ENCODE measurements around the gene KIFC1. TPM values are rescaled to one million over a fixed set of nuclear protein-coding genes. Genes with fewer than 3 reads are reported as not detected.
A peak's percentile ranks its signal among the peaks of the same experiment; 100 is the strongest.
"Not testable (repeated sequence)": the region's sequence is repeated elsewhere in the genome, so short reads cannot be mapped to it uniquely, and the experiment has no call there.

Gene KIFC1
- polyA plus RNA-seq, result under 1 TPM; 0.55 to 0.56 (median 0.56) TPM

- 0 to 1% (median 1%) methylated on average over 63 to 67 of the region's 67 CpGs for WGBS, 3 donors
- peak within 1 kb of the TSS; percentile 38 for H3K27ac ChIP-seq (ENCODE audit: low read depth, low read length)
These were observed at the start of gene KIFC1 for GRCh38 chr6:33391278-33391921. Gene KIFC1, plus strand, starts transcription at chr6:33391823. Its CDS starts 163 bp downstream, at chr6:33391986.

GRCh38 chr6:33343606-33343952 is 48.0 kb upstream of the KIFC1 start:
- not testable (repeated sequence) for H3K27ac ChIP-seq (ENCODE audit: low read depth, low read length)
- 88 to 91% (median 90%) methylated on average over 7 of the region's 7 CpGs for WGBS, 3 donors

- 56 to 71% (median 62%) methylated on average over 6 of the region's 6 CpGs for WGBS, 3 donors
- H3K27ac ChIP-seq (ENCODE audit: low read depth, low read length), result no peak overlapping the region
These were observed 47.5 kb upstream of the KIFC1 start for GRCh38 chr6:33343953-33344611.

GRCh38 chr6:33344701-33345697 is 46.6 kb upstream of the KIFC1 start:
- WGBS, 3 donors, result 14 to 23% (median 15%) methylated on average over 22 of the region's 22 CpGs

GRCh38 chr6:33346972-33347371 is 44.7 kb upstream of the KIFC1 start:
- 74 to 80% (median 77%) methylated on average over 5 of the region's 5 CpGs for WGBS, 3 donors
- H3K27ac ChIP-seq (ENCODE audit: low read depth, low read length), result not testable (repeated sequence)

More at GRCh38 chr6:33344701-33345697, 46.6 kb upstream of the KIFC1 start:
- no peak overlapping the region for H3K27ac ChIP-seq (ENCODE audit: low read depth, low read length)

GRCh38 chr6:33347816-33348215 is 43.8 kb upstream of the KIFC1 start:
- H3K27ac ChIP-seq (ENCODE audit: low read depth, low read length), result no peak overlapping the region
- 78 to 88% (median 80%) methylated on average over 5 of the region's 5 CpGs for WGBS, 3 donors

GRCh38 chr6:33355860-33356259 is 35.8 kb upstream of the KIFC1 start:
- 78 to 89% (median 85%) methylated on average over 6 of the region's 6 CpGs for WGBS, 3 donors
- not testable (repeated sequence) for H3K27ac ChIP-seq (ENCODE audit: low read depth, low read length)

GRCh38 chr6:33356295-33356694 is 35.3 kb upstream of the KIFC1 start:
- 62 to 92% (median 75%) methylated on average over 3 of the region's 3 CpGs for WGBS, 3 donors
- no peak overlapping the region for H3K27ac ChIP-seq (ENCODE audit: low read depth, low read length)

GRCh38 chr6:33357160-33357871 is 34.3 kb upstream of the KIFC1 start:
- H3K27ac ChIP-seq (ENCODE audit: low read depth, low read length), result not testable (repeated sequence)
- 57 to 75% (median 73%) methylated on average over 13 of the region's 13 CpGs for WGBS, 3 donors

GRCh38 chr6:33359331-33359730 is 32.3 kb upstream of the KIFC1 start:
- H3K27ac ChIP-seq (ENCODE audit: low read depth, low read length), result no peak overlapping the region

- WGBS, 3 donors, result 86 to 88% (median 86%) methylated on average over 12 of the region's 12 CpGs
- not testable (repeated sequence) for H3K27ac ChIP-seq (ENCODE audit: low read depth, low read length)
These were observed 28.1 kb upstream of the KIFC1 start for GRCh38 chr6:33363486-33363885.

- WGBS, 3 donors, result 23 to 37% (median 31%) methylated on average over 7 of the region's 8 CpGs
- H3K27ac ChIP-seq (ENCODE audit: low read depth, low read length), result not testable (repeated sequence)
These were observed 27.0 kb upstream of the KIFC1 start for GRCh38 chr6:33364475-33365205.

GRCh38 chr6:33365206-33365971 is 26.2 kb upstream of the KIFC1 start:
- not testable (repeated sequence) for H3K27ac ChIP-seq (ENCODE audit: low read depth, low read length)
- 79 to 86% (median 84%) methylated on average over 9 to 10 of the region's 10 CpGs for WGBS, 3 donors

- H3K27ac ChIP-seq (ENCODE audit: low read depth, low read length), result no peak overlapping the region
- 81 to 88% (median 87%) methylated on average over 8 of the region's 8 CpGs for WGBS, 3 donors
These were observed 24.5 kb upstream of the KIFC1 start for GRCh38 chr6:33367009-33367714.

- H3K27ac ChIP-seq (ENCODE audit: low read depth, low read length), result not testable (repeated sequence)
- WGBS, 3 donors, result 93 to 96% (median 95%) methylated on average over 4 to 5 of the region's 5 CpGs
These were observed 24.0 kb upstream of the KIFC1 start for GRCh38 chr6:33367715-33368025.

GRCh38 chr6:33371901-33372300 is 19.7 kb upstream of the KIFC1 start:
- WGBS, 3 donors, result 89 to 93% (median 90%) methylated on average over 8 of the region's 8 CpGs
- H3K27ac ChIP-seq (ENCODE audit: low read depth, low read length), result not testable (repeated sequence)

Data from adipose tissue (tissue), 3 donors.